ENCODE results near the gene ZNF12. TPM values are rescaled to one million over a fixed set of nuclear protein-coding genes. Genes with fewer than 3 reads are reported as not detected.

The ZNF12 gene
- polyA plus RNA-seq, 1 experiment, result 10.9 TPM

DNA sequence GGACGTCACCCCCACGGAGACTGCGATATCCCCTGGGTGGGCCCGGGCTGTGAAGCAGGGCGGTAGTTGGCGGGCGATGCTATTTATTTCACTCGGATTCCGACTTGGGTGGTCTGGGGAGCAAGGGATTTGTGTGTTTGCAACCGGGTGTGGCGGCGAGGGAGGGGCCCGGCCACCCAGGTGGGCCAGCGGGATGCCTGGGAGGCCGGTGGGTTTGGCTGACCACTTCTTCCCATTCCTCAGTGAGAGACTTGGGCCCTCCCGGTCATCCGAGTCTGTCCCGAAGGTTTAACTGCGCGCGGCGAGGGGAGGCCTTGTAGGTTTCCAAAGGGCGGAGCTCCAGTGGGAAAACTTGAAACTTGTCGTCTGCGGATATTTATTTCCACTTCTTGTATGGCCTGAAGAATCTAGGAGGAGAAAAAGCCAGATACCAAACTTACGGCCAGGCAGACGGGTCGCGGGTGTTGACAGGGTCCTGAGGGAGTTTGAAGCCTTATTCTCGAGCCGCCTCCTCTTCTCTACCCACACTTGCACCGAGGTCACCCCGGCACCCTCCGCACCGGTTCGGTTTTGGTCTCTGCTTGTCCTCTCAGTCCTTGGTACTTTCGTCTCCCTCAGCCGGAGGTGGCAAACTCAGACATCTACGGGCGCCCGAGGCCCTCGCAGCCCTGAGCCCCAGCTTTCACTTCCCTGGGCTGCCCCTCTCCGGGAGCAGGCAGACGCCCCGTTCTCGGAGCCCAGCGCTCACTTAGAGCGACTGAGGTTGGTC is 51.7 kb downstream of the ZNF12 start:
- Histone ChIP-seq H3K4me3 (ENCODE audit: low read depth, low read length) (no peak overlapping the region), H3K27me3 (ENCODE audit: control insufficient read depth, insufficient read depth, low read length) (no peaks in the 10 kb centered on the region), H3K36me3 (ENCODE audit: control insufficient read depth, insufficient read depth, low read length) (peaks cover 22% of the 10 kb centered on the region)
- DNase-seq (ENCODE audit: low read depth), result no peak
- ChIA-PET POLR2A (no interaction called here), CTCF (no interaction called here)
- TF ChIP-seq, protein P1, sequence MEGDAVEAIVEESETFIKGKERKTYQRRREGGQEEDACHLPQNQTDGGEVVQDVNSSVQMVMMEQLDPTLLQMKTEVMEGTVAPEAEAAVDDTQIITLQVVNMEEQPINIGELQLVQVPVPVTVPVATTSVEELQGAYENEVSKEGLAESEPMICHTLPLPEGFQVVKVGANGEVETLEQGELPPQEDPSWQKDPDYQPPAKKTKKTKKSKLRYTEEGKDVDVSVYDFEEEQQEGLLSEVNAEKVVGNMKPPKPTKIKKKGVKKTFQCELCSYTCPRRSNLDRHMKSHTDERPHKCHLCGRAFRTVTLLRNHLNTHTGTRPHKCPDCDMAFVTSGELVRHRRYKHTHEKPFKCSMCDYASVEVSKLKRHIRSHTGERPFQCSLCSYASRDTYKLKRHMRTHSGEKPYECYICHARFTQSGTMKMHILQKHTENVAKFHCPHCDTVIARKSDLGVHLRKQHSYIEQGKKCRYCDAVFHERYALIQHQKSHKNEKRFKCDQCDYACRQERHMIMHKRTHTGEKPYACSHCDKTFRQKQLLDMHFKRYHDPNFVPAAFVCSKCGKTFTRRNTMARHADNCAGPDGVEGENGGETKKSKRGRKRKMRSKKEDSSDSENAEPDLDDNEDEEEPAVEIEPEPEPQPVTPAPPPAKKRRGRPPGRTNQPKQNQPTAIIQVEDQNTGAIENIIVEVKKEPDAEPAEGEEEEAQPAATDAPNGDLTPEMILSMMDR (IDR thresholded peaks at IDR 0.05; ENCODE audit: insufficient read depth, low read depth, low read length), result no peak

DNA sequence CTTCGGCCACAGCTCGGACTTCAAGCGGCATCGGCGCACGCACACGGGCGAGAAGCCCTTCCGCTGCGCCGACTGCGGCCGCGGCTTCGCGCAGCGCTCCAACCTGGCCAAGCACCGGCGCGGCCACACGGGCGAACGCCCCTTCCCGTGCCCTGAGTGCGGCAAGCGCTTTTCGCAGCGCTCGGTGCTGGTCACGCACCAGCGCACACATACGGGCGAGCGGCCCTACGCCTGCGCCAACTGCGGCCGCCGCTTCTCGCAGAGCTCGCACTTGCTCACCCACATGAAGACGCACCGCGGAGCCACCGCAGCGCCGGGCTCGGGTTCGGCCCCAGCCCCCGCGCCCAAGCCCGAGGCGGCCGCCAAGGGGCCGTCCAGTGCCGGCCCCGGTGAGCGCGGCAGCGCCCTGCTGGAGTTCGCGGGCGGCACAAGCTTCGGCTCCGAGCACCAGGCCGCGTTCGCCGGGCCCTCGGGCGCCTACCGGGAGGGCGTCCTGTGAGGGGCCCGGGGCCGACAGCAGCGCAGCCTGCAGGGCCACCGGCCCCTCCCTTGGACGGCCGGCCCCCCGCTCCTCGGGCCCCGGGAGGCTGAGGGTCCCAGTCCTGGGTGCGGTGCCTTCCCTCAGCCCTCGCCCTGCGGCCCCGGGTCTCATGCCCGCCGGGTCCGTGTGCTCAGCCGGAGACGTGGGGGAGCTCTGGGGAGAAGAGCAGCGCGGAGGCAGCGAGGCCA is 52.5 kb downstream of the ZNF12 start:
- POLR2A ChIA-PET, result no interaction called here
- Histone ChIP-seq H3K4me3 (ENCODE audit: low read depth, low read length) (no peak overlapping the region), H3K27me3 (ENCODE audit: control insufficient read depth, insufficient read depth, low read length) (no peaks in the 10 kb centered on the region), H3K36me3 (ENCODE audit: control insufficient read depth, insufficient read depth, low read length) (peaks cover 22% of the 10 kb centered on the region)
- TF ChIP-seq, protein P1 (IDR thresholded peaks at IDR 0.05; ENCODE audit: insufficient read depth, low read depth, low read length), result no peak
- DNase-seq (ENCODE audit: low read depth), result no peak
- CTCF ChIA-PET, result no interaction called here

DNA sequence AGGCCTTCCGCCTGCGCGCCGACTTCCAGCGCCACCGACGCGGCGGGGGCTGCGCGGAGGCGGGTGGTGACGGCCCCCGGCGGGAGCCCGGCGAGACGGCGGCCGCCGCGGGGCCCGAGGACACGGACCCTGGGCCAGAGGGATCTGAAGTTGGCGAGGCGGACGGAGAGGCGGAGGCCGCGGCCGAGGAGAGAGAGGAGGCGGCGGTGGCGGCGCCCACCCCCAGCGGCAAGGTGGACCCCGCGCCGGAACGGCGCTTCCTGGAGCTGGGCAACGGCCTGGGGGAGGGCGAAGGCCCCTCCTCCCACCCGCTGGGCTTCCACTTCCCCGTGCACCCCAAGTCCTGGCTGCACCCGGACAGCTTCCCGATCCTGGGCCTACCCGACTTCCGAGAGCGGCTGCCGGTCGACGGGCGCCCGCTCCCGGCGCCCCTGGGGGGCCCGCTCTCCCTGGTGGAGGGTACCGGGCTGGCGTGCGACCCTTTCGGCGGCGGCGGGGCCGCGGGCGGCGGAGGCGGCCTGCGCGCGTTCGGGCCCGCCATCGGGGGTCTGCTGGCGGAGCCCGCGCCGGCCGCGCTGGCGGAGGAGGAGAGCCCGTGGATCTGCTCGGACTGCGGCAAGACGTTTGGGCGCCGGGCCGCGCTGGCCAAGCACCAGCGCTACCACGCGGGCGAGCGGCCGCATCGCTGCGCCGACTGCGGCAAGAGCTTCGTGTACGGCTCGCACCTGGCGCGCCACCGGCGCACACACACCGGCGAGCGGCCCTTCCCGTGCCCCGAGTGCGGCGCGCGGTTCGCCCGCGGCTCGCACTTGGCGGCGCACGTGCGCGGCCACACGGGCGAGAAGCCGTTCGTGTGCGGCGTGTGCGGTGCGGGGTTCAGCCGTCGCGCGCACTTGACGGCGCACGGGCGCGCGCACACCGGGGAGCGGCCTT is 53.4 kb downstream of the ZNF12 start:
- Histone ChIP-seq H3K36me3 (ENCODE audit: control insufficient read depth, insufficient read depth, low read length) (peaks cover 22% of the 10 kb centered on the region), H3K27me3 (ENCODE audit: control insufficient read depth, insufficient read depth, low read length) (no peaks in the 10 kb centered on the region), H3K4me3 (ENCODE audit: low read depth, low read length) (no peak overlapping the region)
- TF ChIP-seq, protein P1 (IDR thresholded peaks at IDR 0.05; ENCODE audit: insufficient read depth, low read depth, low read length), result no peak
- POLR2A ChIA-PET, result no interaction called here
- no peak for DNase-seq (ENCODE audit: low read depth)
- CTCF ChIA-PET, result no interaction called here

DNA sequence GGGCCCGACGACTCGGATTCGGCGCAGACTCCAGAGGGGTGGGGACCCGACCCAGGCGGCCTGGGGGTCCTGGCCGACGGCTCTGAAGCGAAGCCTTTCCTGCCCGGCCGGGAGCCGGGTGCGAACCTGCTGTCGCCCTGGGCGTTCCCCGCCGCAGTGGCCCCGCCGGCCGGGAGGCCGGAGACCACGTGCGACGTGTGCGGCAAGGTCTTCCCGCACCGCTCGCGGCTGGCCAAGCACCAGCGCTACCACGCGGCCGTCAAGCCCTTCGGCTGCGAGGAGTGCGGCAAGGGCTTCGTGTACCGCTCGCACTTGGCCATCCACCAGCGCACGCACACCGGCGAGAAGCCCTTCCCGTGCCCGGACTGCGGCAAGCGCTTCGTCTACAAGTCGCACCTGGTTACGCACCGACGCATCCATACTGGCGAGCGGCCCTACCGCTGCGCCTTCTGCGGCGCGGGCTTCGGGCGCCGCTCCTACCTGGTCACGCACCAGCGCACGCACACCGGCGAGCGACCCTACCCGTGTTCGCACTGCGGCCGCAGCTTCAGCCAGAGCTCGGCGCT is 54.2 kb downstream of the ZNF12 start:
- DNase-seq (ENCODE audit: low read depth), result no peak
- TF ChIP-seq, protein P1 (IDR thresholded peaks at IDR 0.05; ENCODE audit: insufficient read depth, low read depth, low read length), result no peak
- H3K27me3 ChIP-seq (ENCODE audit: control insufficient read depth, insufficient read depth, low read length), result no peaks in the 10 kb centered on the region
- POLR2A ChIA-PET, result no interaction called here
- CTCF ChIA-PET, result no interaction called here
- H3K36me3 ChIP-seq (ENCODE audit: control insufficient read depth, insufficient read depth, low read length), result peaks cover 24% of the 10 kb centered on the region
- H3K4me3 ChIP-seq (ENCODE audit: low read depth, low read length), result no peak overlapping the region

Data from BJ (cell line).